Measurements from ENCODE around the gene PSMC5.

PSMC5 gene

DNA sequence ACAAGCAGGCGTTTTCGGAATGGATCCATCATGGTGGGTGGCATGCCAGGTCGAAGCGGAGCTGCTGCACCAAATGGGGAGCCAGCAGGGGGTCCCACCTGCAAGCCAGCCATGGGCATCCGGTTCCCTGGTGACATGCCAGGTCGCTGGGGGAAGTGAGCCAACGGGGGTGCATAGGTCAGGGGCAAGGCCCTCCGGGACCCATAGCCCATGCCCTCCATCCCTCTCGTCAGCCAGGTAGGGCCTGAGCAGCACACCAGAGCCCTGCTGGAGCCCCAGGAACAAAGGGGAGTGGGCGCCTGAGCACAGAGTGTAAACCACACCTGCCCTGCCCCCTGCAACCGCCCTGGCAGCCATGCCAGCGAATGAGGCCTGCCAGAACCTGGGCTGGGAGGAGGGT lies 10.2 kb downstream of the PSMC5 start:
- Histone ChIP-seq H2AFZ (ENCODE audit: low read length) (no peak overlapping the region), H3K27me3 (ENCODE audit: insufficient read depth, low read length) (no peaks in the 10 kb centered on the region), H3K9ac (ENCODE audit: low read length) (no peak overlapping the region), H3F3A (ENCODE audit: insufficient read depth, low read length) (no peaks in the 10 kb centered on the region), H3K79me2 (ENCODE audit: insufficient read depth, low read length) (peaks cover 36% of the 10 kb centered on the region), H3K4me2 (ENCODE audit: low read length) (no peak overlapping the region), H4K20me1 (ENCODE audit: insufficient read depth, low read length) (no peaks in the 10 kb centered on the region), H3K27ac (ENCODE audit: low read depth, low read length, poor library complexity, severe bottlenecking) (no peak overlapping the region), H3K4me3 (ENCODE audit: low read depth, low read length, poor library complexity, severe bottlenecking) (no peak overlapping the region), H3K4me1 (ENCODE audit: insufficient read depth, low read length, severe bottlenecking) (peaks cover 38% of the 10 kb centered on the region), H3K9me3 (ENCODE audit: low read length) (no peaks in the 10 kb centered on the region), H3K9me2 (ENCODE audit: low read depth, low read length) (no peaks in the 10 kb centered on the region), H3K36me3 (ENCODE audit: insufficient read depth, low read length) (peaks cover 53% of the 10 kb centered on the region)
- no peak for TF ChIP-seq EZH2 (IDR thresholded peaks at IDR 0.05; ENCODE audit: borderline replicate concordance, low read length)
- TF ChIP-seq, protein P1, sequence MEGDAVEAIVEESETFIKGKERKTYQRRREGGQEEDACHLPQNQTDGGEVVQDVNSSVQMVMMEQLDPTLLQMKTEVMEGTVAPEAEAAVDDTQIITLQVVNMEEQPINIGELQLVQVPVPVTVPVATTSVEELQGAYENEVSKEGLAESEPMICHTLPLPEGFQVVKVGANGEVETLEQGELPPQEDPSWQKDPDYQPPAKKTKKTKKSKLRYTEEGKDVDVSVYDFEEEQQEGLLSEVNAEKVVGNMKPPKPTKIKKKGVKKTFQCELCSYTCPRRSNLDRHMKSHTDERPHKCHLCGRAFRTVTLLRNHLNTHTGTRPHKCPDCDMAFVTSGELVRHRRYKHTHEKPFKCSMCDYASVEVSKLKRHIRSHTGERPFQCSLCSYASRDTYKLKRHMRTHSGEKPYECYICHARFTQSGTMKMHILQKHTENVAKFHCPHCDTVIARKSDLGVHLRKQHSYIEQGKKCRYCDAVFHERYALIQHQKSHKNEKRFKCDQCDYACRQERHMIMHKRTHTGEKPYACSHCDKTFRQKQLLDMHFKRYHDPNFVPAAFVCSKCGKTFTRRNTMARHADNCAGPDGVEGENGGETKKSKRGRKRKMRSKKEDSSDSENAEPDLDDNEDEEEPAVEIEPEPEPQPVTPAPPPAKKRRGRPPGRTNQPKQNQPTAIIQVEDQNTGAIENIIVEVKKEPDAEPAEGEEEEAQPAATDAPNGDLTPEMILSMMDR (IDR thresholded peaks at IDR 0.05; ENCODE audit: low read length) = no peak

DNA sequence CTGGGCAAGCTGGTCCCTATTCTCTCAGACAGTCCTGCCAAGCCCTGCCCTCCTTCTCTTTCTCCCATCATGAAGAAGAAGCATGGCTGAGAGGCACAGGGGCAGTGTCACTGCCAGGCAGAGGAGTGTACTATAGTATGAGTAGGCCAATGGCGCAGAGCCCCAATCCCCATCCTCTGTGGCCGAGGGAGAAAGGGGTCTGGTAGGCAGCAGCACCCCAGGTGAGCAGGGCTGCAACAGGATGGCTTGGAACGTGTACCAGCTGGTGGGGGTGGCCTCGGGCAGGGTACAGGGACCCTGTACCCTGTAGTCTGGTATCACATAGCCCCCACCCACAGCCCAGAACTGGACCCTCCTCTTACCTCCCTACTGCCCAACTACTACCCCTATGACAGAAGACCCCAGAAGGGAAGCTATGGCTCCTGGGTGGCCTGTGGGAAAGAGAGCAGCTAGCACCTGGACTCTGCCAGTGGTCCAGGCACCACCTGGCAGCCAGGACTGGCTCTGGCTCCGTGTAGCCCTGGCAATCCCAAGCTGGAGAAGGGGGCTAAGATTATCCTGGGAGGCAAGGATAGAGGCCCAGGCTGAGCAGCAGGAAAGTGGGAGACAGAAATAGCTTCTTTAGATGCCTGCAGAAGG lies 10.8 kb downstream of the PSMC5 start:
- Histone ChIP-seq H3K27ac (ENCODE audit: low read depth, low read length, poor library complexity, severe bottlenecking) (no peak overlapping the region), H3K9ac (ENCODE audit: low read length) (no peak overlapping the region; the same call in 1 of the 2 replicates), H4K20me1 (ENCODE audit: insufficient read depth, low read length) (no peaks in the 10 kb centered on the region), H3K79me2 (ENCODE audit: insufficient read depth, low read length) (peaks cover 36% of the 10 kb centered on the region), H3K9me2 (ENCODE audit: low read depth, low read length) (no peaks in the 10 kb centered on the region), H3K36me3 (ENCODE audit: insufficient read depth, low read length) (peaks cover 47% of the 10 kb centered on the region), H2AFZ (ENCODE audit: low read length) (no peak overlapping the region), H3K4me1 (ENCODE audit: insufficient read depth, low read length, severe bottlenecking) (peaks cover 38% of the 10 kb centered on the region), H3K4me3 (ENCODE audit: low read depth, low read length, poor library complexity, severe bottlenecking) (no peak overlapping the region), H3K27me3 (ENCODE audit: insufficient read depth, low read length) (no peaks in the 10 kb centered on the region), H3F3A (ENCODE audit: insufficient read depth, low read length) (no peaks in the 10 kb centered on the region), H3K4me2 (ENCODE audit: low read length) (peak overlapping the region; percentile 65; the same call in 1 of the 2 replicates), H3K9me3 (ENCODE audit: low read length) (no peaks in the 10 kb centered on the region)
- TF ChIP-seq, protein P1 (IDR thresholded peaks at IDR 0.05; ENCODE audit: low read length) = no peak
- no peak for TF ChIP-seq EZH2 (IDR thresholded peaks at IDR 0.05; ENCODE audit: borderline replicate concordance, low read length)

GRCh38 chr17:63838631-63839171 lies 11.5 kb downstream of the PSMC5 start:
- peaks cover 42% of the 10 kb centered on the region for H3K4me1 ChIP-seq (ENCODE audit: insufficient read depth, low read length, severe bottlenecking)
- peak overlapping the region; percentile 54 for H3K27ac ChIP-seq (ENCODE audit: low read depth, low read length, poor library complexity, severe bottlenecking)
- H3K79me2 ChIP-seq (ENCODE audit: insufficient read depth, low read length) = peaks cover 36% of the 10 kb centered on the region
- no peaks in the 10 kb centered on the region for H4K20me1 ChIP-seq (ENCODE audit: insufficient read depth, low read length)
- no peaks in the 10 kb centered on the region for H3K9me2 ChIP-seq (ENCODE audit: low read depth, low read length)
- peak overlapping the region; percentile 43 for H3K4me3 ChIP-seq (ENCODE audit: low read depth, low read length, poor library complexity, severe bottlenecking)
- H3K9ac ChIP-seq (ENCODE audit: low read length) = peak overlapping the region; percentile 48; the same call in 1 of the 2 replicates
- H2AFZ ChIP-seq (ENCODE audit: low read length) = no peak overlapping the region
- H3K27me3 ChIP-seq (ENCODE audit: insufficient read depth, low read length) = no peaks in the 10 kb centered on the region
- H3K36me3 ChIP-seq (ENCODE audit: insufficient read depth, low read length) = peaks cover 41% of the 10 kb centered on the region
- no peak for TF ChIP-seq EZH2 (IDR thresholded peaks at IDR 0.05; ENCODE audit: borderline replicate concordance, low read length)
- TF ChIP-seq, protein P1 (IDR thresholded peaks at IDR 0.05; ENCODE audit: low read length) = no peak
- H3K9me3 ChIP-seq (ENCODE audit: low read length) = no peaks in the 10 kb centered on the region
- 0 out of 2 replicates have a peak, but pooled peaks cover 2% of the 10 kb centered on the region for H3F3A ChIP-seq (ENCODE audit: insufficient read depth, low read length)
- peak overlapping the region; percentile 65 for H3K4me2 ChIP-seq (ENCODE audit: low read length)

Data from OCI-LY1 (cell line).